Measurements from ENCODE around the gene LHX6. TPM values are rescaled to one million over a fixed set of nuclear protein-coding genes. Genes with fewer than 3 reads are reported as not detected.

LHX6 gene
- total and polyA plus RNA-seq, 2 of the 13 experiments (the other 11 are each of a cell fraction or from before 2014, with no cell fraction given): 1.1 to 1.3 TPM

GRCh38 chr9:122205176-122205575 lies 23.6 kb downstream of the LHX6 start:
- ATAC-seq (no peak), FAIRE-seq (no peak), DNase-seq (ENCODE audit: low spot score) (no peak)
- H3K27ac ChIP-seq (ENCODE audit: extremely low read length, insufficient read depth, low read length): no peak overlapping the region
- peaks cover 2 to 3% of the 10 kb centered on the region in 2 experiments; a peak in 1 of 5 replicates for H3K27me3 ChIP-seq (ENCODE audit: control insufficient read depth in 1 of 2, insufficient read depth in 2 of 2, low read length in 2 of 2)
- H3K9me3 ChIP-seq (ENCODE audit: low read length): no peaks in the 10 kb centered on the region
- BruUV-seq (replicated peaks): no TSS peak
- in situ Hi-C loops (cut with HindIII; ENCODE audit: extremely low pct_ligation_motif_present, low pct_unique_long_range_greater_than_20kb): no loop called here
- H2AFZ ChIP-seq (ENCODE audit: low read length): no peak overlapping the region
- POLR2A ChIA-PET: no interaction called here
- WGBS (ENCODE audit: low lambda C conversion rate): 77% methylated on average over 8 of the region's 8 CpGs
- H3K4me3 ChIP-seq (replicated peaks in 1 of 3; ENCODE audit: insufficient read depth in 1 of 3, low read depth in 2 of 3, low read length in 3 of 3): no peak overlapping the region
- H3K79me2 ChIP-seq (ENCODE audit: insufficient read depth, low read length): no peaks in the 10 kb centered on the region
- intact Hi-C loops (cut with micrococcal nuclease; ENCODE audit: unreplicated experiment): no loop called here
- H3K36me3 ChIP-seq (replicated peaks in 1 of 2; ENCODE audit: control insufficient read depth in 1 of 2, insufficient read depth in 2 of 2, low read length in 2 of 2): no peaks in the 10 kb centered on the region
- H3K4me2 ChIP-seq (ENCODE audit: low read depth, low read length): no peak overlapping the region
- H4K20me1 ChIP-seq (ENCODE audit: insufficient read depth, low read length): no peaks in the 10 kb centered on the region
- TF ChIP-seq ZNF788 (CRISPR knock-in tag; IDR thresholded peaks at IDR 0.05; ENCODE audit: borderline replicate concordance) (no peak), MAFF (IDR thresholded peaks at IDR 0.05; ENCODE audit: low read depth, low read length) (0 out of 2 replicates have a peak, but pooled peaks have one; percentile 17), ZNF317 (CRISPR knock-in tag; IDR thresholded peaks at IDR 0.05) (no peak), GRHL1 (CRISPR knock-in tag; conservative IDR thresholded peaks at IDR 0.05) (no peak), ZNF879 (CRISPR knock-in tag; IDR thresholded peaks at IDR 0.05) (no peak), ZNF264 (CRISPR knock-in tag; IDR thresholded peaks at IDR 0.05) (no peak), KMT2A (CRISPR knock-in tag; IDR thresholded peaks at IDR 0.05) (no peak), ESRRA (CRISPR knock-in tag; IDR thresholded peaks at IDR 0.05; ENCODE audit: low read depth) (no peak), PRDM15 (CRISPR knock-in tag; IDR thresholded peaks at IDR 0.05) (no peak), ZNF468 (CRISPR knock-in tag; IDR thresholded peaks at IDR 0.05) (no peak), MAFK (conservative IDR thresholded peaks at IDR 0.05 in 1 of 2, IDR thresholded peaks at IDR 0.05 in 1 of 2; ENCODE audit: low read length in 2 of 2) (0 out of 4 replicates have a peak, but pooled peaks have one; percentile 6 to 23)
- no peak overlapping the region for H3K9ac ChIP-seq (ENCODE audit: insufficient read depth, low read depth, low read length)
- H3K4me1 ChIP-seq (ENCODE audit: insufficient read depth, low read length): no peaks in the 10 kb centered on the region
- CTCF ChIA-PET (ENCODE audit: low intra/inter-chr PET ratio, low total read pairs): no interaction called here

All from HepG2 (cell line).